ENCODE data around the gene RBMS1. TPM values are rescaled to one million over a fixed set of nuclear protein-coding genes. Genes with fewer than 3 reads are reported as not detected.

Gene RBMS1
- total and polyA plus RNA-seq, 2 of the 13 experiments (the other 11 are each of a cell fraction or from before 2014, with no cell fraction given): 55.5 to 110 TPM

DNA sequence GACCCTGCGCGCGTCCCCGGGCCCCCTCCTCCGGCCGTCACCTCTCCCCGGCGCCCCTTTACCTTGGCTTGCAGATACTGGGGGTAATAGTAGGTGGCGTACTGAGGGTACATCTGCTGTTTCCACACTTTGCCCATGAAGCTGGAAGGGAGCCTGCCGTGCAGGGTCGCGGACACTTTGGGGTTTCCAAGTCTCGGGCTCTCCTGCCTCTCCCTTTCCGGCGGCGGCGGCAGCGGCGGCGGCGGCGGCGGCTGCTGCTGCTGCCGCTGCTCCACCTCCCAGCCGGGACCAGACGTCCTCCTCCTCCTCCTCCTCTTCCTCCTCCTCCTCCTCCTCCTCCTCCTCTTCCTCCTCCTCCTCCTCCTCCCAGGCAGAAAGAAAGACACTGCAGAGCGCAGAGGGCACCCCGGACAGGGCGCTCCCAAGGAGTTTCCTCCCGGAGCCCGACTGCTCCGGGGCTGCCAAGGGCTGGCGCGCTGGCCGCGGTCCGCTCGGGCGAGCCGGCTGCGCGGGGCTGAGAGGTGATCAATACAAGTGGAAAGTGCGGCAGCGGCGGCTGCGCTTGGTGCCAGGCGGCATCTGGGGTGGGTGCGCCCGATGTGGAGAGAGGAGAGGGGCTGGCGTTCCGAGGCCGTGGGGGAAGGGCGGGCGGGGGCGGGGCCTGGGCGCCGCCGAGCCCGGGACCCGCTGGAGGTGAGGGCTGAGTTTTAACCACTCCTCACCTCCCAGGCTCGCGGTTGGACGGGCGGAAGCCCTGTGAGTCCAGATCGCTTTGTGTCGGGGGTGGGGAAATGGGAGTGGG lies at the start of gene RBMS1 (continued):
- TF ChIP-seq, protein P1, sequence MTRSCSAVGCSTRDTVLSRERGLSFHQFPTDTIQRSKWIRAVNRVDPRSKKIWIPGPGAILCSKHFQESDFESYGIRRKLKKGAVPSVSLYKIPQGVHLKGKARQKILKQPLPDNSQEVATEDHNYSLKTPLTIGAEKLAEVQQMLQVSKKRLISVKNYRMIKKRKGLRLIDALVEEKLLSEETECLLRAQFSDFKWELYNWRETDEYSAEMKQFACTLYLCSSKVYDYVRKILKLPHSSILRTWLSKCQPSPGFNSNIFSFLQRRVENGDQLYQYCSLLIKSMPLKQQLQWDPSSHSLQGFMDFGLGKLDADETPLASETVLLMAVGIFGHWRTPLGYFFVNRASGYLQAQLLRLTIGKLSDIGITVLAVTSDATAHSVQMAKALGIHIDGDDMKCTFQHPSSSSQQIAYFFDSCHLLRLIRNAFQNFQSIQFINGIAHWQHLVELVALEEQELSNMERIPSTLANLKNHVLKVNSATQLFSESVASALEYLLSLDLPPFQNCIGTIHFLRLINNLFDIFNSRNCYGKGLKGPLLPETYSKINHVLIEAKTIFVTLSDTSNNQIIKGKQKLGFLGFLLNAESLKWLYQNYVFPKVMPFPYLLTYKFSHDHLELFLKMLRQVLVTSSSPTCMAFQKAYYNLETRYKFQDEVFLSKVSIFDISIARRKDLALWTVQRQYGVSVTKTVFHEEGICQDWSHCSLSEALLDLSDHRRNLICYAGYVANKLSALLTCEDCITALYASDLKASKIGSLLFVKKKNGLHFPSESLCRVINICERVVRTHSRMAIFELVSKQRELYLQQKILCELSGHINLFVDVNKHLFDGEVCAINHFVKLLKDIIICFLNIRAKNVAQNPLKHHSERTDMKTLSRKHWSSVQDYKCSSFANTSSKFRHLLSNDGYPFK (CRISPR knock-in tag; IDR thresholded peaks at IDR 0.05; ENCODE audit: borderline replicate concordance): no peak
- TF ChIP-seq ZNF468 (CRISPR knock-in tag; IDR thresholded peaks at IDR 0.05): no peak; the same call in 1 of the 2 replicates
- TF ChIP-seq, protein P2, sequence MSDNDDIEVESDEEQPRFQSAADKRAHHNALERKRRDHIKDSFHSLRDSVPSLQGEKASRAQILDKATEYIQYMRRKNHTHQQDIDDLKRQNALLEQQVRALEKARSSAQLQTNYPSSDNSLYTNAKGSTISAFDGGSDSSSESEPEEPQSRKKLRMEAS (IDR thresholded peaks at IDR 0.05): 0 out of 2 replicates have a peak, but pooled peaks have one; percentile 35
- TF ChIP-seq ZNF746 (CRISPR knock-in tag; IDR thresholded peaks at IDR 0.05): peak; percentile 45; the same call in 1 of the 2 replicates
- no peak for TF ChIP-seq SPEN (CRISPR knock-in tag; IDR thresholded peaks at IDR 0.05; ENCODE audit: low read depth)
- TF ChIP-seq, protein P3, sequence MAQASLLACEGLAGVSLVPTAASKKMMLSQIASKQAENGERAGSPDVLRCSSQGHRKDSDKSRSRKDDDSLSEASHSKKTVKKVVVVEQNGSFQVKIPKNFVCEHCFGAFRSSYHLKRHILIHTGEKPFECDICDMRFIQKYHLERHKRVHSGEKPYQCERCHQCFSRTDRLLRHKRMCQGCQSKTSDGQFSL (CRISPR knock-in tag; IDR thresholded peaks at IDR 0.05): no peak
- 0 out of 2 replicates have a peak, but pooled peaks have one; percentile 21 for TF ChIP-seq SIN3B (IDR thresholded peaks at IDR 0.05; ENCODE audit: low read length)
- TF ChIP-seq ZNF430 (CRISPR knock-in tag; IDR thresholded peaks at IDR 0.05): peak; percentile 48; the same call in 1 of the 2 replicates
- TF ChIP-seq, protein P4, sequence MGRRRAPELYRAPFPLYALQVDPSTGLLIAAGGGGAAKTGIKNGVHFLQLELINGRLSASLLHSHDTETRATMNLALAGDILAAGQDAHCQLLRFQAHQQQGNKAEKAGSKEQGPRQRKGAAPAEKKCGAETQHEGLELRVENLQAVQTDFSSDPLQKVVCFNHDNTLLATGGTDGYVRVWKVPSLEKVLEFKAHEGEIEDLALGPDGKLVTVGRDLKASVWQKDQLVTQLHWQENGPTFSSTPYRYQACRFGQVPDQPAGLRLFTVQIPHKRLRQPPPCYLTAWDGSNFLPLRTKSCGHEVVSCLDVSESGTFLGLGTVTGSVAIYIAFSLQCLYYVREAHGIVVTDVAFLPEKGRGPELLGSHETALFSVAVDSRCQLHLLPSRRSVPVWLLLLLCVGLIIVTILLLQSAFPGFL (CRISPR knock-in tag; IDR thresholded peaks at IDR 0.05): no peak
- TF ChIP-seq FOXP1 (IDR thresholded peaks at IDR 0.05): no peak
- TF ChIP-seq FOXP1 (CRISPR knock-in tag; IDR thresholded peaks at IDR 0.05): no peak
- peak; percentile 10; the same call in 1 of the 2 replicates for TF ChIP-seq ZMYM4 (CRISPR knock-in tag; IDR thresholded peaks at IDR 0.05)
- no peak for TF ChIP-seq ELF4 (CRISPR knock-in tag; IDR thresholded peaks at IDR 0.05; ENCODE audit: borderline replicate concordance)
- TF ChIP-seq WIZ (CRISPR knock-in tag; IDR thresholded peaks at IDR 0.05): no peak
- TF ChIP-seq ZNF674 (CRISPR knock-in tag; IDR thresholded peaks at IDR 0.05; ENCODE audit: low read depth): no peak
- no peak for TF ChIP-seq ZNF607 (CRISPR knock-in tag; IDR thresholded peaks at IDR 0.05; ENCODE audit: borderline replicate concordance)
- TF ChIP-seq SMC3 (IDR thresholded peaks at IDR 0.05; ENCODE audit: low read length): no peak
- no peak for TF ChIP-seq ZNF17 (CRISPR knock-in tag; IDR thresholded peaks at IDR 0.05)
- peak; percentile 1; the same call in 1 of the 2 replicates for TF ChIP-seq ZFX (CRISPR knock-in tag; IDR thresholded peaks at IDR 0.05; ENCODE audit: low read depth)
- TF ChIP-seq ZNF530 (CRISPR knock-in tag; IDR thresholded peaks at IDR 0.05; ENCODE audit: low read depth): no peak
- no peak for TF ChIP-seq ZNF10 (CRISPR knock-in tag; IDR thresholded peaks at IDR 0.05; ENCODE audit: borderline replicate concordance, low read depth)
- TF ChIP-seq, protein P5, sequence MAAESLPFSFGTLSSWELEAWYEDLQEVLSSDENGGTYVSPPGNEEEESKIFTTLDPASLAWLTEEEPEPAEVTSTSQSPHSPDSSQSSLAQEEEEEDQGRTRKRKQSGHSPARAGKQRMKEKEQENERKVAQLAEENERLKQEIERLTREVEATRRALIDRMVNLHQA (CRISPR knock-in tag; IDR thresholded peaks at IDR 0.05): no peak
- no peak for TF ChIP-seq ZNF496 (CRISPR knock-in tag; IDR thresholded peaks at IDR 0.05; ENCODE audit: insufficient replicate concordance)
- TF ChIP-seq MYNN (CRISPR knock-in tag; IDR thresholded peaks at IDR 0.05; ENCODE audit: low read depth): no peak

All from HepG2 (cell line).